HepG2 (cell line): Measurements from ENCODE around the gene CCDC6.

Source experiments
- EHMT2 ChIP-seq: fragments of 200-600 bp; sonication (generic); IDR thresholded peaks from 2 replicates; pipeline ENCODE4 v1.7.0; 2017; ENCODE audit warnings: antibody characterized with exemption, low read depth, low read length, borderline replicate concordance
- ISX ChIP-seq: sonication (generic); formaldehyde crosslinking; conservative IDR thresholded peaks from 2 replicates; pipeline ENCODE4 v1.5.0; 2020; ENCODE audit warnings: missing genetic modification reagents
- MXI1 ChIP-seq: IDR thresholded peaks from 3 replicates; pipeline ENCODE4 v1.6.1; 2012; ENCODE audit warnings: low read depth, low read length, inconsistent platforms, borderline replicate concordance
- POLR2A ChIP-seq, 2 experiments: IDR thresholded peaks; 2 replicates each; pipeline ENCODE4 v1.6.1; 2011; ENCODE audit warnings: low read depth in 2 of 2, low read length in 2 of 2, mild to moderate bottlenecking in 1 of 2, moderate library complexity in 1 of 2; ENCODE audit not compliant: insufficient read depth in 1 of 2
- ZNF282 ChIP-seq: fragments of 450-650 bp; IDR thresholded peaks from 2 replicates; pipeline ENCODE4 v1.6.1; 2018; ENCODE audit not compliant: partially characterized antibody
- TF ChIP-seq, protein P1 (sequence below): IDR thresholded peaks from 2 replicates; pipeline ENCODE4 v1.6.1; 2016; ENCODE audit warnings: control low read depth
- TF ChIP-seq, protein P2 (sequence below): sonication (generic); formaldehyde crosslinking; IDR thresholded peaks from 2 replicates; pipeline ENCODE4 v1.9.0; 2021; ENCODE audit warnings: missing genetic modification reagents, borderline replicate concordance
- TF ChIP-seq, protein P3 (sequence below): sonication (generic); formaldehyde crosslinking; IDR thresholded peaks from 2 replicates; pipeline ENCODE4 v1.5.0; 2020; ENCODE audit warnings: mild to moderate bottlenecking, missing genetic modification reagents, moderate library complexity
- TF ChIP-seq, protein P4 (sequence below): sonication (generic); formaldehyde crosslinking; IDR thresholded peaks from 2 replicates; pipeline ENCODE4 v1.5.0; 2020; ENCODE audit warnings: mild to moderate bottlenecking, low read depth, missing genetic modification reagents, borderline replicate concordance
- TF ChIP-seq, protein P5 (sequence below): sonication (generic); formaldehyde crosslinking; IDR thresholded peaks from 2 replicates; pipeline ENCODE4 v1.4.0; 2020; ENCODE audit warnings: mild to moderate bottlenecking, missing genetic modification reagents

DNA sequence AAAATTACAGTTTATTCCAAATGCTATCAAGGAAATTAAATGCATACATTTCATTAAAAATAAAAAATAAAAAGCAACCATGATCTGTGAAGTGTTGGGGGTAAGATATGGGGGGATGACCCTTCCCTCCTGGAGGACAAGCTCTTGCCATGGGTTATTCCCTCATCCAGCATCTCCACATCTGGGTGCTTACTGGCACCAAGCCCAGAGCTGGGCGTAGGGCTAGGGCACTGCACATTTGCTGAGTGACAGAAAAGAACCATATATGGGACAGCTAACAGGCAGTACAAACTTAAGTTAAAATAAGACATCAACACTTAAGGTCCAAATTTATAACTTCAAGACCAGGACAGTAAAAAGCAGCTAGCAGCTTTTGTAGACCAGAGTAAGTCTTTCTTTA, 10.2 kb downstream of the CCDC6 start:
- TF ChIP-seq, protein P1, sequence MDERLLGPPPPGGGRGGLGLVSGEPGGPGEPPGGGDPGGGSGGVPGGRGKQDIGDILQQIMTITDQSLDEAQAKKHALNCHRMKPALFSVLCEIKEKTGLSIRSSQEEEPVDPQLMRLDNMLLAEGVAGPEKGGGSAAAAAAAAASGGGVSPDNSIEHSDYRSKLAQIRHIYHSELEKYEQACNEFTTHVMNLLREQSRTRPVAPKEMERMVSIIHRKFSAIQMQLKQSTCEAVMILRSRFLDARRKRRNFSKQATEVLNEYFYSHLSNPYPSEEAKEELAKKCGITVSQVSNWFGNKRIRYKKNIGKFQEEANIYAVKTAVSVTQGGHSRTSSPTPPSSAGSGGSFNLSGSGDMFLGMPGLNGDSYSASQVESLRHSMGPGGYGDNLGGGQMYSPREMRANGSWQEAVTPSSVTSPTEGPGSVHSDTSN = no peak
- TF ChIP-seq MXI1 (no peak), POLR2A (IDR thresholded peaks at IDR 0.05; ENCODE audit: insufficient read depth in 1 of 2, low read depth in 2 of 2, low read length in 2 of 2) (no peak), EHMT2 (no peak), ZNF282 (no peak), ISX (no peak)
- TF ChIP-seq, protein P2, sequence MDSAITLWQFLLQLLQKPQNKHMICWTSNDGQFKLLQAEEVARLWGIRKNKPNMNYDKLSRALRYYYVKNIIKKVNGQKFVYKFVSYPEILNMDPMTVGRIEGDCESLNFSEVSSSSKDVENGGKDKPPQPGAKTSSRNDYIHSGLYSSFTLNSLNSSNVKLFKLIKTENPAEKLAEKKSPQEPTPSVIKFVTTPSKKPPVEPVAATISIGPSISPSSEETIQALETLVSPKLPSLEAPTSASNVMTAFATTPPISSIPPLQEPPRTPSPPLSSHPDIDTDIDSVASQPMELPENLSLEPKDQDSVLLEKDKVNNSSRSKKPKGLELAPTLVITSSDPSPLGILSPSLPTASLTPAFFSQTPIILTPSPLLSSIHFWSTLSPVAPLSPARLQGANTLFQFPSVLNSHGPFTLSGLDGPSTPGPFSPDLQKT (CRISPR knock-in tag) = no peak
- TF ChIP-seq, protein P3, sequence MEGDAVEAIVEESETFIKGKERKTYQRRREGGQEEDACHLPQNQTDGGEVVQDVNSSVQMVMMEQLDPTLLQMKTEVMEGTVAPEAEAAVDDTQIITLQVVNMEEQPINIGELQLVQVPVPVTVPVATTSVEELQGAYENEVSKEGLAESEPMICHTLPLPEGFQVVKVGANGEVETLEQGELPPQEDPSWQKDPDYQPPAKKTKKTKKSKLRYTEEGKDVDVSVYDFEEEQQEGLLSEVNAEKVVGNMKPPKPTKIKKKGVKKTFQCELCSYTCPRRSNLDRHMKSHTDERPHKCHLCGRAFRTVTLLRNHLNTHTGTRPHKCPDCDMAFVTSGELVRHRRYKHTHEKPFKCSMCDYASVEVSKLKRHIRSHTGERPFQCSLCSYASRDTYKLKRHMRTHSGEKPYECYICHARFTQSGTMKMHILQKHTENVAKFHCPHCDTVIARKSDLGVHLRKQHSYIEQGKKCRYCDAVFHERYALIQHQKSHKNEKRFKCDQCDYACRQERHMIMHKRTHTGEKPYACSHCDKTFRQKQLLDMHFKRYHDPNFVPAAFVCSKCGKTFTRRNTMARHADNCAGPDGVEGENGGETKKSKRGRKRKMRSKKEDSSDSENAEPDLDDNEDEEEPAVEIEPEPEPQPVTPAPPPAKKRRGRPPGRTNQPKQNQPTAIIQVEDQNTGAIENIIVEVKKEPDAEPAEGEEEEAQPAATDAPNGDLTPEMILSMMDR (CRISPR knock-in tag) = no peak
- TF ChIP-seq, protein P4, sequence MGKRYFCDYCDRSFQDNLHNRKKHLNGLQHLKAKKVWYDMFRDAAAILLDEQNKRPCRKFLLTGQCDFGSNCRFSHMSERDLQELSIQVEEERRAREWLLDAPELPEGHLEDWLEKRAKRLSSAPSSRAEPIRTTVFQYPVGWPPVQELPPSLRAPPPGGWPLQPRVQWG (CRISPR knock-in tag) = no peak
- TF ChIP-seq, protein P5, sequence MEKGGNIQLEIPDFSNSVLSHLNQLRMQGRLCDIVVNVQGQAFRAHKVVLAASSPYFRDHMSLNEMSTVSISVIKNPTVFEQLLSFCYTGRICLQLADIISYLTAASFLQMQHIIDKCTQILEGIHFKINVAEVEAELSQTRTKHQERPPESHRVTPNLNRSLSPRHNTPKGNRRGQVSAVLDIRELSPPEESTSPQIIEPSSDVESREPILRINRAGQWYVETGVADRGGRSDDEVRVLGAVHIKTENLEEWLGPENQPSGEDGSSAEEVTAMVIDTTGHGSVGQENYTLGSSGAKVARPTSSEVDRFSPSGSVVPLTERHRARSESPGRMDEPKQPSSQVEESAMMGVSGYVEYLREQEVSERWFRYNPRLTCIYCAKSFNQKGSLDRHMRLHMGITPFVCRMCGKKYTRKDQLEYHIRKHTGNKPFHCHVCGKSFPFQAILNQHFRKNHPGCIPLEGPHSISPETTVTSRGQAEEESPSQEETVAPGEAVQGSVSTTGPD (CRISPR knock-in tag) = no peak
